Measurements from ENCODE around the gene PRM2.

The PRM2 gene

GRCh38 chr16:11245222-11245737 lies 31.0 kb downstream of the PRM2 start:
- Histone ChIP-seq H3K36me3 (ENCODE audit: control insufficient read depth, insufficient read depth, low read length) (no peaks in the 10 kb centered on the region), H3K4me3 (ENCODE audit: insufficient read depth, low read depth, low read length, poor library complexity, severe bottlenecking) (no peak overlapping the region), H3K4me1 (ENCODE audit: control insufficient read depth, insufficient read depth, low read length, poor library complexity, severe bottlenecking) (peaks cover 8% of the 10 kb centered on the region), H3K27me3 (replicated peaks; ENCODE audit: control insufficient read depth, insufficient read depth, low read length, poor library complexity, severe bottlenecking) (no peaks in the 10 kb centered on the region), H3K27ac (ENCODE audit: insufficient read depth, low read length, poor library complexity, severe bottlenecking) (no peak overlapping the region), H3K9me3 (ENCODE audit: control insufficient read depth, low read length) (no peaks in the 10 kb centered on the region)
- DNase-seq = no peak

- no peak for DNase-seq
- no peaks in the 10 kb centered on the region for H3K27me3 ChIP-seq (replicated peaks; ENCODE audit: control insufficient read depth, insufficient read depth, low read length, poor library complexity, severe bottlenecking)
- no peaks in the 10 kb centered on the region for H3K9me3 ChIP-seq (ENCODE audit: control insufficient read depth, low read length)
- no peak overlapping the region for H3K4me3 ChIP-seq (ENCODE audit: insufficient read depth, low read depth, low read length, poor library complexity, severe bottlenecking)
- no peaks in the 10 kb centered on the region for H3K36me3 ChIP-seq (ENCODE audit: control insufficient read depth, insufficient read depth, low read length)
- peaks cover 11% of the 10 kb centered on the region for H3K4me1 ChIP-seq (ENCODE audit: control insufficient read depth, insufficient read depth, low read length, poor library complexity, severe bottlenecking)
- no peak overlapping the region for H3K27ac ChIP-seq (ENCODE audit: insufficient read depth, low read length, poor library complexity, severe bottlenecking)
Observed at GRCh38 chr16:11242658-11243057, 33.6 kb downstream of the PRM2 start.

GRCh38 chr16:11241480-11242204 lies 34.6 kb downstream of the PRM2 start:
- no peak overlapping the region for H3K27ac ChIP-seq (ENCODE audit: insufficient read depth, low read length, poor library complexity, severe bottlenecking)
- H3K4me3 ChIP-seq (ENCODE audit: insufficient read depth, low read depth, low read length, poor library complexity, severe bottlenecking) = no peak overlapping the region
- no peak for DNase-seq
- H3K27me3 ChIP-seq (replicated peaks; ENCODE audit: control insufficient read depth, insufficient read depth, low read length, poor library complexity, severe bottlenecking) = no peaks in the 10 kb centered on the region
- H3K36me3 ChIP-seq (ENCODE audit: control insufficient read depth, insufficient read depth, low read length) = no peaks in the 10 kb centered on the region
- H3K4me1 ChIP-seq (ENCODE audit: control insufficient read depth, insufficient read depth, low read length, poor library complexity, severe bottlenecking) = peaks cover 11% of the 10 kb centered on the region
- H3K9me3 ChIP-seq (ENCODE audit: control insufficient read depth, low read length) = no peaks in the 10 kb centered on the region

- no peak for DNase-seq
- H3K36me3 ChIP-seq (ENCODE audit: control insufficient read depth, insufficient read depth, low read length) = no peaks in the 10 kb centered on the region
- peak overlapping the region; percentile 7 for H3K4me3 ChIP-seq (ENCODE audit: insufficient read depth, low read depth, low read length, poor library complexity, severe bottlenecking)
- H3K27me3 ChIP-seq (replicated peaks; ENCODE audit: control insufficient read depth, insufficient read depth, low read length, poor library complexity, severe bottlenecking) = no peaks in the 10 kb centered on the region
- no peak overlapping the region for H3K27ac ChIP-seq (ENCODE audit: insufficient read depth, low read length, poor library complexity, severe bottlenecking)
- H3K4me1 ChIP-seq (ENCODE audit: control insufficient read depth, insufficient read depth, low read length, poor library complexity, severe bottlenecking) = peaks cover 11% of the 10 kb centered on the region
- H3K9me3 ChIP-seq (ENCODE audit: control insufficient read depth, low read length) = no peaks in the 10 kb centered on the region
Observed at GRCh38 chr16:11240636-11241473, 35.4 kb downstream of the PRM2 start.

- DNase-seq = no peak
- H3K36me3 ChIP-seq (ENCODE audit: control insufficient read depth, insufficient read depth, low read length) = no peaks in the 10 kb centered on the region
- no peak overlapping the region for H3K27ac ChIP-seq (ENCODE audit: insufficient read depth, low read length, poor library complexity, severe bottlenecking)
- H3K9me3 ChIP-seq (ENCODE audit: control insufficient read depth, low read length) = no peaks in the 10 kb centered on the region
- no peaks in the 10 kb centered on the region for H3K27me3 ChIP-seq (replicated peaks; ENCODE audit: control insufficient read depth, insufficient read depth, low read length, poor library complexity, severe bottlenecking)
- peaks cover 11% of the 10 kb centered on the region for H3K4me1 ChIP-seq (ENCODE audit: control insufficient read depth, insufficient read depth, low read length, poor library complexity, severe bottlenecking)
- H3K4me3 ChIP-seq (ENCODE audit: insufficient read depth, low read depth, low read length, poor library complexity, severe bottlenecking) = peak overlapping the region; percentile 7
Observed at GRCh38 chr16:11239644-11240632, 36.3 kb downstream of the PRM2 start.

- DNase-seq = no peak
- Histone ChIP-seq H3K4me3 (ENCODE audit: insufficient read depth, low read depth, low read length, poor library complexity, severe bottlenecking) (no peak overlapping the region), H3K4me1 (ENCODE audit: control insufficient read depth, insufficient read depth, low read length, poor library complexity, severe bottlenecking) (peaks cover 19% of the 10 kb centered on the region), H3K9me3 (ENCODE audit: control insufficient read depth, low read length) (no peaks in the 10 kb centered on the region), H3K36me3 (ENCODE audit: control insufficient read depth, insufficient read depth, low read length) (no peaks in the 10 kb centered on the region), H3K27ac (ENCODE audit: insufficient read depth, low read length, poor library complexity, severe bottlenecking) (no peak overlapping the region), H3K27me3 (replicated peaks; ENCODE audit: control insufficient read depth, insufficient read depth, low read length, poor library complexity, severe bottlenecking) (no peaks in the 10 kb centered on the region)
Observed at GRCh38 chr16:11238272-11239202, 37.7 kb downstream of the PRM2 start.

- H3K27ac ChIP-seq (ENCODE audit: insufficient read depth, low read length, poor library complexity, severe bottlenecking) = no peak overlapping the region
- no peaks in the 10 kb centered on the region for H3K27me3 ChIP-seq (replicated peaks; ENCODE audit: control insufficient read depth, insufficient read depth, low read length, poor library complexity, severe bottlenecking)
- H3K9me3 ChIP-seq (ENCODE audit: control insufficient read depth, low read length) = no peaks in the 10 kb centered on the region
- no peak overlapping the region for H3K4me3 ChIP-seq (ENCODE audit: insufficient read depth, low read depth, low read length, poor library complexity, severe bottlenecking)
- H3K4me1 ChIP-seq (ENCODE audit: control insufficient read depth, insufficient read depth, low read length, poor library complexity, severe bottlenecking) = peaks cover 35% of the 10 kb centered on the region
- H3K36me3 ChIP-seq (ENCODE audit: control insufficient read depth, insufficient read depth, low read length) = no peaks in the 10 kb centered on the region
- no peak for DNase-seq
Observed at GRCh38 chr16:11236461-11237254, 39.6 kb downstream of the PRM2 start.

GRCh38 chr16:11235703-11235991 lies 40.6 kb downstream of the PRM2 start:
- Histone ChIP-seq H3K36me3 (ENCODE audit: control insufficient read depth, insufficient read depth, low read length) (no peaks in the 10 kb centered on the region), H3K4me3 (ENCODE audit: insufficient read depth, low read depth, low read length, poor library complexity, severe bottlenecking) (no peak overlapping the region), H3K27me3 (replicated peaks; ENCODE audit: control insufficient read depth, insufficient read depth, low read length, poor library complexity, severe bottlenecking) (no peaks in the 10 kb centered on the region), H3K9me3 (ENCODE audit: control insufficient read depth, low read length) (no peaks in the 10 kb centered on the region), H3K27ac (ENCODE audit: insufficient read depth, low read length, poor library complexity, severe bottlenecking) (no peak overlapping the region), H3K4me1 (ENCODE audit: control insufficient read depth, insufficient read depth, low read length, poor library complexity, severe bottlenecking) (peaks cover 35% of the 10 kb centered on the region)
- DNase-seq = no peak
